IMR-90 (cell line): ENCODE results near the gene CDK15. TPM values are rescaled to one million over a fixed set of nuclear protein-coding genes. Genes with fewer than 3 reads are reported as not detected.

Experiments
- ATAC-seq: fragments of 200-7000 bp; cut with Tn5 transposase; 2 replicates; pipeline ENCODE4 v1.9.1; 2020; ENCODE audit warnings: low read depth, mild to moderate bottlenecking, moderate library complexity
- BruUV-seq: library from RNA; stranded (reverse); fragments of 400-500 nt; replicated peaks from 2 replicates; lab custom pipeline; 2021; lab: Mats Ljungman, UMichigan
- CTCF ChIA-PET: fragments of 300-600 bp; formaldehyde crosslinking; extraction: SDS; loops from one replicate; lab custom pipeline; 2021; ENCODE audit warnings: antibody characterized with exemption; lab: Yijun Ruan, JAX
- POLR2A ChIA-PET: fragments of 300-600 bp; sonication (Branson Sonifier 250); formaldehyde crosslinking; loops from one replicate; lab custom pipeline; 2022; ENCODE audit warnings: antibody characterized with exemption; ENCODE audit not compliant: unreplicated experiment; lab: Charles Lee
- DNase-seq: peaks from one replicate; pipeline ENCODE4 v3.0.0; 2013
- H2AFZ ChIP-seq: replicated peaks from 2 replicates; pipeline ENCODE3; 2013; ENCODE audit warnings: low read length, mild to moderate bottlenecking; ENCODE audit not compliant: poor library complexity
- H2AK5ac ChIP-seq: 2 replicates; pipeline ENCODE4 v1.6.1; 2013; ENCODE audit warnings: low read depth, low read length, inconsistent platforms
- H2AK9ac ChIP-seq: replicated peaks from 2 replicates; pipeline ENCODE3; 2013; ENCODE audit warnings: mild to moderate bottlenecking, low read depth, low read length, moderate library complexity; ENCODE audit not compliant: poor library complexity
- H2BK120ac ChIP-seq: 2 replicates; pipeline ENCODE4 v1.6.1; 2013; ENCODE audit warnings: low read depth, low read length, inconsistent platforms
- H2BK15ac ChIP-seq: 3 replicates; pipeline ENCODE4 v1.6.1; 2013; ENCODE audit warnings: low read depth, low read length, inconsistent platforms
- H2BK20ac ChIP-seq: 2 replicates; pipeline ENCODE4 v1.6.1; 2013; ENCODE audit warnings: low read depth, mild to moderate bottlenecking, inconsistent platforms, low read length, moderate library complexity
- H2BK5ac ChIP-seq: 2 replicates; pipeline ENCODE4 v1.6.1; 2013; ENCODE audit warnings: mild to moderate bottlenecking, low read depth, low read length, inconsistent platforms; ENCODE audit not compliant: poor library complexity, severe bottlenecking
- H3K14ac ChIP-seq: replicated peaks from 2 replicates; pipeline ENCODE4 v1.6.1; 2013; ENCODE audit warnings: low read depth, low read length, inconsistent platforms
- H3K18ac ChIP-seq: 2 replicates; pipeline ENCODE4 v1.6.1; 2013; ENCODE audit warnings: low read depth, low read length, control low read depth
- H3K23ac ChIP-seq: 2 replicates; pipeline ENCODE4 v1.6.1; 2013; ENCODE audit warnings: low read depth, low read length, inconsistent platforms
- H3K27ac ChIP-seq: 2 replicates; pipeline ENCODE4 v1.5.1; 2013; ENCODE audit warnings: mild to moderate bottlenecking, control low read depth, low read length; ENCODE audit not compliant: insufficient read depth
- H3K27me3 ChIP-seq: 2 replicates; pipeline ENCODE4 v1.6.1; 2013; ENCODE audit warnings: low read length; ENCODE audit not compliant: control insufficient read depth, insufficient read depth
- H3K36me3 ChIP-seq: 2 replicates; pipeline ENCODE4 v1.6.1; 2013; ENCODE audit warnings: low read length, mixed read lengths; ENCODE audit not compliant: control insufficient read depth, insufficient read depth
- H3K4ac ChIP-seq: 2 replicates; pipeline ENCODE4 v1.6.1; 2013; ENCODE audit warnings: low read depth, low read length, inconsistent platforms
- H3K4me1 ChIP-seq: 2 replicates; pipeline ENCODE4 v1.6.1; 2013; ENCODE audit warnings: low read length, mixed read lengths; ENCODE audit not compliant: control insufficient read depth, insufficient read depth
- H3K4me2 ChIP-seq: 2 replicates; pipeline ENCODE4 v1.6.1; 2013; ENCODE audit warnings: low read depth, mild to moderate bottlenecking, control low read depth, low read length, moderate library complexity
- H3K4me3 ChIP-seq: 2 replicates; pipeline ENCODE4 v1.5.1; 2013; ENCODE audit warnings: low read depth, mild to moderate bottlenecking, control low read depth, low read length, moderate library complexity; ENCODE audit not compliant: insufficient read depth
- H3K56ac ChIP-seq: 2 replicates; pipeline ENCODE4 v1.6.1; 2013; ENCODE audit warnings: low read length, inconsistent platforms; ENCODE audit not compliant: insufficient read depth; ENCODE audit errors: extremely low read depth
- H3K79me1 ChIP-seq, 2 experiments: 2 replicates each; pipeline ENCODE4 v1.6.1; 2013; ENCODE audit warnings: low read length in 2 of 2, inconsistent platforms in 1 of 2, low read depth in 1 of 2
- H3K9ac ChIP-seq: 2 replicates; pipeline ENCODE4 v1.6.1; 2013; ENCODE audit warnings: low read depth, low read length, control low read depth
- H3K9me1 ChIP-seq: 2 replicates; pipeline ENCODE4 v1.6.1; 2013; ENCODE audit warnings: low read length, inconsistent platforms; ENCODE audit not compliant: insufficient read depth
- H3K9me3 ChIP-seq: 2 replicates; pipeline ENCODE4 v1.6.1; 2013; ENCODE audit warnings: low read length; ENCODE audit not compliant: control insufficient read depth, insufficient read depth
- H4K20me1 ChIP-seq: 2 replicates; pipeline ENCODE4 v1.6.1; 2013; ENCODE audit warnings: low read length, inconsistent platforms; ENCODE audit not compliant: insufficient read depth
- H4K5ac ChIP-seq: 2 replicates; pipeline ENCODE4 v1.6.1; 2013; ENCODE audit warnings: mild to moderate bottlenecking, low read depth, low read length, control low read depth
- H4K8ac ChIP-seq, 2 experiments: 2 replicates each; pipeline ENCODE4 v1.6.1; 2013; ENCODE audit warnings: low read depth in 2 of 2, low read length in 2 of 2, control low read depth in 1 of 2, inconsistent platforms in 1 of 2
- H4K91ac ChIP-seq: 2 replicates; pipeline ENCODE4 v1.6.1; 2013; ENCODE audit warnings: low read depth, low read length, inconsistent platforms; ENCODE audit not compliant: insufficient read depth
- BHLHE40 ChIP-seq: fragments of 150-350 bp; IDR thresholded peaks from 2 replicates; pipeline ENCODE4 v1.6.1; 2016; ENCODE audit warnings: mild to moderate bottlenecking, low read depth, low read length
- CEBPB ChIP-seq: IDR thresholded peaks from 2 replicates; pipeline ENCODE4 v1.6.1; 2012; ENCODE audit warnings: low read depth, low read length, improper control_type of control experiment
- FOS ChIP-seq: fragments of 150-350 bp; IDR thresholded peaks from 2 replicates; pipeline ENCODE4 v1.6.1; 2016; ENCODE audit warnings: low read depth, low read length
- MAFK ChIP-seq: IDR thresholded peaks from 2 replicates; pipeline ENCODE4 v1.6.1; 2012; ENCODE audit warnings: low read depth, low read length, improper control_type of control experiment
- MAZ ChIP-seq: IDR thresholded peaks from 2 replicates; pipeline ENCODE4 v1.6.1; 2012; ENCODE audit warnings: low read depth, mild to moderate bottlenecking, low read length, improper control_type of control experiment, moderate library complexity, borderline replicate concordance
- MXI1 ChIP-seq: IDR thresholded peaks from 2 replicates; pipeline ENCODE4 v1.6.1; 2012; ENCODE audit warnings: low read depth, mild to moderate bottlenecking, low read length, moderate library complexity, borderline replicate concordance
- POLR2A ChIP-seq: IDR thresholded peaks from 2 replicates; pipeline ENCODE4 v1.6.1; 2012; ENCODE audit warnings: mild to moderate bottlenecking, low read depth, low read length
- RAD21 ChIP-seq: IDR thresholded peaks from 2 replicates; pipeline ENCODE4 v1.6.1; 2012; ENCODE audit warnings: low read length, improper control_type of control experiment
- RCOR1 ChIP-seq: IDR thresholded peaks from 2 replicates; pipeline ENCODE4 v1.6.1; 2012; ENCODE audit warnings: mild to moderate bottlenecking, low read length, improper control_type of control experiment; ENCODE audit not compliant: insufficient replicate concordance
- SMC3 ChIP-seq: fragments of 150-350 bp; IDR thresholded peaks from 2 replicates; pipeline ENCODE4 v1.6.1; 2016; ENCODE audit warnings: low read depth, mild to moderate bottlenecking, antibody characterized with exemption, low read length, moderate library complexity
- WGBS, 2 experiments: methylation state at CpG; one replicate each; pipeline versions ENCODE4 v1.1.5 to v1.1.7; 2013; ENCODE audit warnings: missing lambda C conversion rate in 2 of 2; ENCODE audit not compliant: insufficient read length in 1 of 2; ENCODE audit errors: extremely low coverage in 2 of 2; 5-methylcytosine and 5-hydroxymethylcytosine counted together
- dilution Hi-C: fragments of 300-500 bp; cut with HindIII; formaldehyde crosslinking; loops from one replicate; pipeline ENCODE4 v1.14.3; 2018; ENCODE audit warnings: low sequenced_read_pairs; ENCODE audit not compliant: unreplicated experiment
- in situ Hi-C: fragments of 300-500 bp; cut with MboI; formaldehyde crosslinking; loops from 3 replicates; pipeline ENCODE4 v1.14.3; 2019; ENCODE audit warnings: low sequenced_read_pairs, inconsistent platforms, mixed read lengths
- intact Hi-C: fragments of 100-400 bp; cut with micrococcal nuclease; formaldehyde crosslinking; loops from 2 replicates; pipeline ENCODE4 v1.10.0; 2022
- polyA plus RNA-seq, 3 experiments: library from polyadenylated mRNA; depleted of rRNA; stranded (reverse); fragments of >200 nt; gene quantifications; 2 replicates each; pipeline ENCODE4 v1.2.3, GENCODE V29; 2012; ENCODE audit warnings: low replicate concordance in 1 of 3
- total RNA-seq: library from RNA; depleted of rRNA; stranded (reverse); fragments of >200 nt; gene quantifications from 2 replicates; pipeline ENCODE4 v1.2.3, GENCODE V29; 2012
- TF ChIP-seq, protein P1 (sequence below): conservative IDR thresholded peaks from 2 replicates; pipeline ENCODE4 v1.5.1; 2012; ENCODE audit warnings: mild to moderate bottlenecking, low read depth, low read length, improper control_type of control experiment
- TF ChIP-seq, protein P2 (sequence below): fragments of 150-350 bp; IDR thresholded peaks from 2 replicates; pipeline ENCODE4 v1.6.1; 2016; ENCODE audit warnings: low read depth, mild to moderate bottlenecking, low read length, moderate library complexity, borderline replicate concordance

Gene CDK15
- total and polyA plus RNA-seq, 2 of the 4 experiments (the other 2 are of a cell fraction): 16.1 to 33.0 TPM

DNA sequence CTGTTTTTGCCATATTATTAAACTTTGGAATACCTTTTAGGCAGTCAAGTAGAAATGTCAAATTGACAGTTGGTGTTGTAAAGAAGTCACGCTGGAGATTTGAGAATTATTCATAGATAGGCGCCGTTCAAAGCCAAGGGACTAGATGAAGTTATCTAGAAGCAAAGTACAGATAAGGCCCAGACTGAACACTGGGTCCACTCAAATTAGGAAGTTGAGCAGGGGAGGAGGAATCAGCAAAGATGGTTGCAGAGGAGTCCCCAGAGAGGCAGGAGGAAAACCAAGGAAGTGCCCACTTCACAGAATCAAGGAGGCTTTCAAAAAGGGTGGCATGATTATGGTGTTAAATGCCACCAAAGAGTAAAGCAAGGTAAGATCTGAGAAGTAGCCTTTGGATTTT lies 16.0 kb upstream of the CDK15 start:
- Histone ChIP-seq H3K18ac (no peak overlapping the region), H3K56ac (no peak overlapping the region), H4K20me1 (no peaks in the 10 kb centered on the region), H3K27ac (no peak overlapping the region), H2AFZ (no peak overlapping the region), H3K23ac (no peak overlapping the region), H3K9ac (no peak overlapping the region), H3K4me1 (peaks cover 2% of the 10 kb centered on the region), H3K14ac (no peak overlapping the region), H3K79me1 (no peaks in the 10 kb centered on the region), H3K27me3 (no peaks in the 10 kb centered on the region), H3K9me3 (no peaks in the 10 kb centered on the region), H3K4me3 (no peak overlapping the region), H3K9me1 (0 out of 2 replicates have a peak, but pooled peaks cover 2% of the 10 kb centered on the region), H4K5ac (no peak overlapping the region), H2BK20ac (no peak overlapping the region), H3K4me2 (no peak overlapping the region), H2AK9ac (no peak overlapping the region), H3K36me3 (no peaks in the 10 kb centered on the region), H4K8ac (no peak overlapping the region), H2BK120ac (no peak overlapping the region), H3K4ac (no peak overlapping the region), H2BK15ac (no peak overlapping the region), H2BK5ac (no peak overlapping the region), H4K91ac (no peak overlapping the region), H2AK5ac (no peak overlapping the region)
- POLR2A ChIA-PET: no interaction called here
- in situ Hi-C loops (loop anchor here (10.0 kb wide), 1 partner anchor 375 kb away; no protein-coding TSS in a partner anchor), dilution Hi-C loops (no loop called here), intact Hi-C loops (no loop called here)
- CTCF ChIA-PET: no interaction called here
- 79% methylated on average over 3 of the region's 3 CpGs; no CpG with 5 or more reads in 1 of the 2 experiments for whole genome bisulfite sequencing, 2 experiments
- TF ChIP-seq, protein P1, sequence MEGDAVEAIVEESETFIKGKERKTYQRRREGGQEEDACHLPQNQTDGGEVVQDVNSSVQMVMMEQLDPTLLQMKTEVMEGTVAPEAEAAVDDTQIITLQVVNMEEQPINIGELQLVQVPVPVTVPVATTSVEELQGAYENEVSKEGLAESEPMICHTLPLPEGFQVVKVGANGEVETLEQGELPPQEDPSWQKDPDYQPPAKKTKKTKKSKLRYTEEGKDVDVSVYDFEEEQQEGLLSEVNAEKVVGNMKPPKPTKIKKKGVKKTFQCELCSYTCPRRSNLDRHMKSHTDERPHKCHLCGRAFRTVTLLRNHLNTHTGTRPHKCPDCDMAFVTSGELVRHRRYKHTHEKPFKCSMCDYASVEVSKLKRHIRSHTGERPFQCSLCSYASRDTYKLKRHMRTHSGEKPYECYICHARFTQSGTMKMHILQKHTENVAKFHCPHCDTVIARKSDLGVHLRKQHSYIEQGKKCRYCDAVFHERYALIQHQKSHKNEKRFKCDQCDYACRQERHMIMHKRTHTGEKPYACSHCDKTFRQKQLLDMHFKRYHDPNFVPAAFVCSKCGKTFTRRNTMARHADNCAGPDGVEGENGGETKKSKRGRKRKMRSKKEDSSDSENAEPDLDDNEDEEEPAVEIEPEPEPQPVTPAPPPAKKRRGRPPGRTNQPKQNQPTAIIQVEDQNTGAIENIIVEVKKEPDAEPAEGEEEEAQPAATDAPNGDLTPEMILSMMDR: no peak
- TF ChIP-seq, protein P2, sequence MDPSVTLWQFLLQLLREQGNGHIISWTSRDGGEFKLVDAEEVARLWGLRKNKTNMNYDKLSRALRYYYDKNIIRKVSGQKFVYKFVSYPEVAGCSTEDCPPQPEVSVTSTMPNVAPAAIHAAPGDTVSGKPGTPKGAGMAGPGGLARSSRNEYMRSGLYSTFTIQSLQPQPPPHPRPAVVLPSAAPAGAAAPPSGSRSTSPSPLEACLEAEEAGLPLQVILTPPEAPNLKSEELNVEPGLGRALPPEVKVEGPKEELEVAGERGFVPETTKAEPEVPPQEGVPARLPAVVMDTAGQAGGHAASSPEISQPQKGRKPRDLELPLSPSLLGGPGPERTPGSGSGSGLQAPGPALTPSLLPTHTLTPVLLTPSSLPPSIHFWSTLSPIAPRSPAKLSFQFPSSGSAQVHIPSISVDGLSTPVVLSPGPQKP: no peak
- TF ChIP-seq CEBPB (no peak), RCOR1 (no peak), SMC3 (no peak), MXI1 (no peak), RAD21 (no peak), POLR2A (no peak), MAZ (no peak), MAFK (no peak), FOS (no peak), BHLHE40 (no peak)
- ATAC-seq (no peak), DNase-seq (no peak)
- BruUV-seq: no TSS peak
